HepG2 (cell line): Measurements from ENCODE around the gene MFRP.

Experiments used
- ARID3A ChIP-seq: IDR thresholded peaks from 2 replicates; pipeline ENCODE4 v1.6.1; 2012; ENCODE audit warnings: low read depth, low read length, improper control_type of control experiment
- CCAR2 ChIP-seq: fragments of 200-400 bp; formaldehyde crosslinking; optimal IDR thresholded peaks from 2 replicates; pipeline ENCODE3; 2018; ENCODE audit warnings: low read depth, mild to moderate bottlenecking, low read length, moderate library complexity
- CHD4 ChIP-seq: fragments of 200-600 bp; sonication (generic); IDR thresholded peaks from 2 replicates; pipeline ENCODE4 v1.7.0; 2017; ENCODE audit warnings: mild to moderate bottlenecking, low read length, borderline replicate concordance
- CTCF ChIP-seq: sonication (generic); formaldehyde crosslinking; IDR thresholded peaks from 2 replicates; pipeline ENCODE4 v1.5.0; 2020; ENCODE audit warnings: mild to moderate bottlenecking, missing genetic modification reagents, moderate library complexity
- EZH2 ChIP-seq: conservative IDR thresholded peaks from 2 replicates; pipeline ENCODE4 v1.6.1; 2012; ENCODE audit warnings: mild to moderate bottlenecking, low read depth, low read length, moderate library complexity
- GLMP ChIP-seq: sonication (generic); formaldehyde crosslinking; IDR thresholded peaks from 2 replicates; pipeline ENCODE4 v1.9.0; 2021; ENCODE audit warnings: missing genetic modification reagents, mild to moderate bottlenecking, borderline replicate concordance
- KLF16 ChIP-seq, 2 experiments: sonication (generic) in 1 of 2; formaldehyde crosslinking in 1 of 2; IDR thresholded peaks; 2 replicates each; pipeline versions ENCODE4 v1.6.1 to v1.8.0; 2016 to 2023; ENCODE audit warnings: missing genetic modification reagents in 2 of 2, missing compliant biosample characterization in 1 of 2
- TEAD2 ChIP-seq: sonication (generic); formaldehyde crosslinking; IDR thresholded peaks from 2 replicates; pipeline ENCODE4 v1.9.0; 2021; ENCODE audit warnings: missing genetic modification reagents
- TRIM24 ChIP-seq: sonication (generic); formaldehyde crosslinking; IDR thresholded peaks from 2 replicates; pipeline ENCODE4 v1.8.0; 2022; ENCODE audit warnings: mild to moderate bottlenecking, missing genetic modification reagents
- ZBTB33 ChIP-seq: sonication (generic); formaldehyde crosslinking; IDR thresholded peaks from 2 replicates; pipeline ENCODE4 v1.4.0; 2020; ENCODE audit warnings: missing genetic modification reagents
- ZNF256 ChIP-seq: sonication (generic); formaldehyde crosslinking; conservative IDR thresholded peaks from 2 replicates; pipeline ENCODE4 v1.4.0; 2020; ENCODE audit warnings: missing genetic modification reagents
- ZNF326 ChIP-seq: sonication (generic); formaldehyde crosslinking; IDR thresholded peaks from 2 replicates; pipeline ENCODE4 v1.4.0; 2020; ENCODE audit warnings: missing genetic modification reagents, borderline replicate concordance
- ZNF335 ChIP-seq: sonication (generic); formaldehyde crosslinking; IDR thresholded peaks from 2 replicates; pipeline ENCODE4 v1.4.0; 2020; ENCODE audit warnings: missing genetic modification reagents
- ZNF362 ChIP-seq: sonication (generic); formaldehyde crosslinking; IDR thresholded peaks from 2 replicates; pipeline ENCODE4 v1.4.0; 2020; ENCODE audit warnings: missing genetic modification reagents, mild to moderate bottlenecking, borderline replicate concordance

GRCh38 chr11:119372260-119373058, 26.0 kb upstream of the MFRP start:
- TF ChIP-seq EZH2, result no peak
- no peak for TF ChIP-seq CHD4
- no peak for TF ChIP-seq ZNF256 (CRISPR knock-in tag)
- TF ChIP-seq KLF16 (CRISPR knock-in tag; IDR thresholded peaks at IDR 0.05), result no peak
- no peak for TF ChIP-seq ZNF362
- no peak for TF ChIP-seq ZBTB33
- TF ChIP-seq CTCF (CRISPR knock-in tag), result no peak
- TF ChIP-seq ZNF326, result no peak
- TF ChIP-seq CCAR2, result no peak
- TF ChIP-seq ZNF335 (CRISPR knock-in tag), result no peak
- TF ChIP-seq TRIM24 (CRISPR knock-in tag), result no peak
- no peak for TF ChIP-seq TEAD2 (CRISPR knock-in tag)
- no peak for TF ChIP-seq GLMP
- TF ChIP-seq ARID3A, result no peak
